Prostate gland (tissue), 2 donors: Measurements from ENCODE around the gene FKBP7. TPM values are rescaled to one million over a fixed set of nuclear protein-coding genes. Genes with fewer than 3 reads are reported as not detected.

Source experiments
- DNase-seq: peaks from one replicate; pipeline ENCODE4 v3.0.0-alpha.2; 2019; ENCODE audit warnings: low spot score
- H3K27ac ChIP-seq, 2 donors: fragments of 200-600 bp; sonication (generic); 2 replicates each; pipeline ENCODE4 v1.5.1; 2017 to 2019
- H3K27me3 ChIP-seq: fragments of 200-600 bp; sonication (generic); replicated peaks from 2 replicates; pipeline ENCODE4 v1.5.1; 2019; ENCODE audit not compliant: insufficient read depth
- H3K36me3 ChIP-seq, 2 donors: fragments of 200-600 bp; sonication (generic); 1 replicate in 1 of 2; 2 replicates in 1 of 2; pipeline versions ENCODE4 v1.5.1 to v1.8.1; 2017 to 2019
- H3K4me1 ChIP-seq: fragments of 200-600 bp; sonication (generic); replicated peaks from 2 replicates; pipeline ENCODE4 v1.5.1; 2019
- H3K4me3 ChIP-seq, 2 donors: fragments of 200-600 bp; sonication (generic); 2 replicates each; pipeline ENCODE4 v1.5.1; 2017 to 2019
- H3K9me3 ChIP-seq: fragments of 200-600 bp; sonication (generic); 2 replicates; pipeline ENCODE4 v1.5.1; 2017
- CTCF ChIP-seq, 4 experiments: fragments of 200-600 bp in 2 of 4; fragments of 450-650 bp in 2 of 4; sonication (generic) in 2 of 4; IDR thresholded peaks; 1 replicate in 3 of 4; 2 replicates in 1 of 4; pipeline ENCODE4 v1.5.1; 2016 to 2019; ENCODE audit warnings: antibody characterized with exemption in 4 of 4, mild to moderate bottlenecking in 2 of 4, moderate library complexity in 2 of 4
- POLR2A ChIP-seq: fragments of 450-650 bp; IDR thresholded peaks from one replicate; pipeline ENCODE4 v1.6.1; 2016; ENCODE audit warnings: antibody characterized with exemption, mild to moderate bottlenecking
- POLR2AphosphoS5 ChIP-seq: sonication (generic); formaldehyde crosslinking; IDR thresholded peaks from one replicate; pipeline ENCODE4 v1.6.1; 2017; ENCODE audit warnings: antibody characterized with exemption
- WGBS: methylation state at CpG from one replicate; pipeline ENCODE4 v1.1.5; 2018; 5-methylcytosine and 5-hydroxymethylcytosine counted together
- intact Hi-C: fragments of 100-400 bp; cut with DNase I; formaldehyde crosslinking; loops from one replicate; pipeline ENCODE4 v1.14.2; 2022
- total RNA-seq, 2 donors: library from RNA; depleted of rRNA; stranded (reverse); fragments of >200 nt; gene quantifications; one replicate each; pipeline ENCODE4 v1.1.0, GENCODE V29; 2016

Gene FKBP7
- total RNA-seq, 2 donors from 2014 or later, result 6.0 to 12.5 TPM

GRCh38 chr2:178498137-178498536 lies 19.7 kb upstream of the FKBP7 start:
- Histone ChIP-seq H3K27ac (no peak overlapping the region), H3K27me3 (no peaks in the 10 kb centered on the region), H3K4me1 (no peaks in the 10 kb centered on the region), H3K9me3 (no peaks in the 10 kb centered on the region), H3K36me3 (peaks cover 0 to 9% of the 10 kb centered on the region in 2 donors), H3K4me3 (no peak overlapping the region)
- TF ChIP-seq POLR2AphosphoS5, result no peak
- TF ChIP-seq POLR2A, result no peak
- TF ChIP-seq CTCF (IDR thresholded peaks at IDR 0.05), result no peak
- no peak for DNase-seq
- intact Hi-C loops, result no loop called here

GRCh38 chr2:178496049-178496448 lies 17.6 kb upstream of the FKBP7 start:
- Histone ChIP-seq H3K27ac (no peak overlapping the region), H3K9me3 (no peaks in the 10 kb centered on the region), H3K4me1 (no peaks in the 10 kb centered on the region), H3K4me3 (no peak overlapping the region), H3K27me3 (no peaks in the 10 kb centered on the region), H3K36me3 (peaks cover 0 to 6% of the 10 kb centered on the region in 2 donors)
- intact Hi-C loops, result no loop called here
- TF ChIP-seq POLR2AphosphoS5 (no peak), POLR2A (no peak), CTCF (IDR thresholded peaks at IDR 0.05) (no peak)
- DNase-seq, result no peak
- 63% methylated on average over 4 of the region's 4 CpGs for WGBS

- no peaks in the 10 kb centered on the region for H3K4me1 ChIP-seq
- TF ChIP-seq POLR2AphosphoS5 (no peak), CTCF (IDR thresholded peaks at IDR 0.05) (no peak), POLR2A (no peak)
- H3K27me3 ChIP-seq, result no peaks in the 10 kb centered on the region
- H3K9me3 ChIP-seq, result no peaks in the 10 kb centered on the region
- no peak for DNase-seq
- no peak overlapping the region for H3K4me3 ChIP-seq
- 93% methylated on average over 6 of the region's 6 CpGs for WGBS
- no peaks in the 10 kb centered on the region for H3K36me3 ChIP-seq
- H3K27ac ChIP-seq, result no peak overlapping the region
- intact Hi-C loops, result no loop called here
These were observed 13.2 kb upstream of the FKBP7 start for GRCh38 chr2:178491612-178492011.

- TF ChIP-seq POLR2A (no peak), CTCF (IDR thresholded peaks at IDR 0.05) (no peak), POLR2AphosphoS5 (no peak)
- DNase-seq, result no peak
- Histone ChIP-seq H3K27ac (no peak overlapping the region), H3K27me3 (no peaks in the 10 kb centered on the region), H3K4me1 (peaks cover 2% of the 10 kb centered on the region), H3K4me3 (no peak overlapping the region), H3K36me3 (no peaks in the 10 kb centered on the region), H3K9me3 (no peaks in the 10 kb centered on the region)
- intact Hi-C loops, result no loop called here
- 68% methylated on average over 3 of the region's 3 CpGs for WGBS
These were observed 7.0 kb upstream of the FKBP7 start for GRCh38 chr2:178485356-178485755.

GRCh38 chr2:178484245-178485041 lies 6.0 kb upstream of the FKBP7 start:
- WGBS, result 46% methylated on average over 6 of the region's 6 CpGs
- Histone ChIP-seq H3K4me1 (peaks cover 6% of the 10 kb centered on the region), H3K4me3 (no peak overlapping the region), H3K9me3 (no peaks in the 10 kb centered on the region), H3K27ac (no peak overlapping the region), H3K27me3 (no peaks in the 10 kb centered on the region), H3K36me3 (no peaks in the 10 kb centered on the region)
- DNase-seq, result no peak
- TF ChIP-seq POLR2A, result no peak
- intact Hi-C loops, result no loop called here
